Endothelial cell of umbilical vein (primary cell): ENCODE measurements around the gene SLC5A8. TPM values are rescaled to one million over a fixed set of nuclear protein-coding genes. Genes with fewer than 3 reads are reported as not detected.

Source experiments
- BruUV-seq: library from RNA; stranded (reverse); fragments of 400-500 nt; replicated peaks from 2 replicates; lab custom pipeline; 2021; lab: Mats Ljungman, UMichigan
- CTCF ChIA-PET: fragments of 300-600, 350-600 bp; sonication (Branson Sonifier 250); formaldehyde crosslinking; loops from one replicate; lab custom pipeline; 2021; ENCODE audit warnings: antibody characterized with exemption, inconsistent platforms; lab: Charles Lee
- POLR2A ChIA-PET: fragments of 300-600, 350-600 bp; sonication (Branson Sonifier 250); formaldehyde crosslinking; loops from one replicate; lab custom pipeline; 2021; ENCODE audit warnings: antibody characterized with exemption, inconsistent platforms; lab: Charles Lee
- DNase-seq: peaks from one replicate; pipeline ENCODE4 v3.0.0-alpha.2; 2011; ENCODE audit warnings: low read depth, low spot score
- FAIRE-seq: peaks from 2 replicates; lab custom pipeline; 2011; peaks lifted over from hg19 to GRCh38; lab: Jason Lieb, UNC
- H2AFZ ChIP-seq: 2 replicates; pipeline ENCODE4 v1.6.0; 2012; ENCODE audit warnings: low read depth, low read length, control low read depth, inconsistent platforms
- H3K27ac ChIP-seq: 2 replicates; pipeline ENCODE4 v1.5.1; 2011; ENCODE audit warnings: low read depth, mild to moderate bottlenecking, control low read depth, low read length, moderate library complexity; ENCODE audit not compliant: insufficient read depth
- H3K27me3 ChIP-seq, 2 experiments: 2 replicates each; pipeline versions ENCODE4 v1.6.0 to v1.6.1; 2011; ENCODE audit warnings: low read length in 2 of 2, mixed read lengths in 1 of 2; ENCODE audit not compliant: control insufficient read depth in 2 of 2, insufficient read depth in 2 of 2
- H3K36me3 ChIP-seq, 2 experiments: 2 replicates in 1 of 2; 3 replicates in 1 of 2; pipeline ENCODE4 v1.5.1; 2011; ENCODE audit warnings: low read length in 2 of 2, mild to moderate bottlenecking in 1 of 2, moderate library complexity in 1 of 2; ENCODE audit not compliant: control insufficient read depth in 2 of 2, insufficient read depth in 2 of 2; ENCODE audit errors: extremely low read depth in 1 of 2
- H3K4me1 ChIP-seq: 3 replicates; pipeline ENCODE4 v1.5.1; 2011; ENCODE audit warnings: mild to moderate bottlenecking, low read length; ENCODE audit not compliant: control insufficient read depth, insufficient read depth; ENCODE audit errors: extremely low read depth
- H3K4me2 ChIP-seq: 2 replicates; pipeline ENCODE4 v1.6.1; 2011; ENCODE audit warnings: low read length, control low read depth, mixed read lengths; ENCODE audit not compliant: insufficient read depth
- H3K4me3 ChIP-seq, 3 experiments: fragments of 200-600 bp in 1 of 3; sonication (generic), shearing (Covaris generic) in 1 of 3; replicated peaks in 1 of 3; 2 replicates each; pipeline ENCODE4 v1.5.1; 2011 to 2016; ENCODE audit warnings: control low read depth in 3 of 3, low read length in 3 of 3, mild to moderate bottlenecking in 2 of 3, inconsistent platforms in 1 of 3, low read depth in 1 of 3, moderate library complexity in 1 of 3; ENCODE audit not compliant: insufficient read depth in 1 of 3
- H3K79me2 ChIP-seq: 2 replicates; pipeline ENCODE4 v1.6.0; 2012; ENCODE audit warnings: low read length, inconsistent platforms; ENCODE audit not compliant: control insufficient read depth, insufficient read depth
- H3K9ac ChIP-seq: replicated peaks from 2 replicates; pipeline ENCODE3; 2011; ENCODE audit warnings: low read length, control low read depth; ENCODE audit not compliant: insufficient read depth; ENCODE audit errors: extremely low read depth
- H3K9me1 ChIP-seq: replicated peaks from 3 replicates; pipeline ENCODE4 v1.6.0; 2011; ENCODE audit warnings: mild to moderate bottlenecking, low read length; ENCODE audit not compliant: control insufficient read depth, insufficient read depth; ENCODE audit errors: extremely low read depth
- H3K9me3 ChIP-seq: replicated peaks from 2 replicates; pipeline ENCODE4 v1.5.1; 2012; ENCODE audit warnings: low read length, inconsistent platforms; ENCODE audit not compliant: control insufficient read depth, insufficient read depth
- H4K20me1 ChIP-seq: replicated peaks from 2 replicates; pipeline ENCODE3; 2011; ENCODE audit warnings: mild to moderate bottlenecking, low read length; ENCODE audit not compliant: control insufficient read depth, insufficient read depth; ENCODE audit errors: extremely low read depth
- CTCF ChIP-seq, 2 donors: IDR thresholded peaks; 1 replicate in 1 of 2; 2 replicates in 1 of 2; pipeline ENCODE4 v1.5.1; 2011; ENCODE audit warnings: low read length in 2 of 2, mild to moderate bottlenecking in 2 of 2, moderate library complexity in 2 of 2, control low read depth in 1 of 2, inconsistent platforms in 1 of 2, low read depth in 1 of 2; ENCODE audit not compliant: insufficient read depth in 1 of 2; ENCODE audit errors: extremely low read depth in 1 of 2
- EZH2 ChIP-seq: IDR thresholded peaks from 2 replicates; pipeline ENCODE4 v1.6.1; 2012; ENCODE audit warnings: borderline replicate concordance, low read depth, mild to moderate bottlenecking, moderate library complexity, low read length, inconsistent platforms; ENCODE audit not compliant: severe bottlenecking
- FOS ChIP-seq: IDR thresholded peaks from 2 replicates; pipeline ENCODE4 v1.6.1; 2011; ENCODE audit warnings: mild to moderate bottlenecking, low read length, moderate library complexity, borderline replicate concordance; ENCODE audit not compliant: insufficient read depth
- GATA2 ChIP-seq: IDR thresholded peaks from 2 replicates; pipeline ENCODE4 v1.7.0; 2011; ENCODE audit warnings: low read depth, mild to moderate bottlenecking, moderate library complexity, mixed read lengths, low read length; ENCODE audit not compliant: insufficient read length, insufficient read depth
- JUN ChIP-seq: IDR thresholded peaks from 2 replicates; pipeline ENCODE4 v1.6.1; 2011; ENCODE audit warnings: borderline replicate concordance, low read depth; ENCODE audit not compliant: insufficient read length, insufficient read depth
- MYC ChIP-seq: IDR thresholded peaks from one replicate; pipeline ENCODE4 v1.6.1; 2011; ENCODE audit warnings: mild to moderate bottlenecking, low read depth, low read length
- POLR2A ChIP-seq: IDR thresholded peaks from 2 replicates; pipeline ENCODE4 v1.6.1; 2012; ENCODE audit warnings: low read depth, mild to moderate bottlenecking, control low read depth, low read length
- POLR2AphosphoS5 ChIP-seq: IDR thresholded peaks from 2 replicates; pipeline ENCODE4 v1.6.1; 2012; ENCODE audit warnings: low read depth, mild to moderate bottlenecking, control low read depth, low read length, moderate library complexity; ENCODE audit not compliant: insufficient read depth
- dilution Hi-C: fragments of 300-500 bp; cut with MboI; formaldehyde crosslinking; loops from one replicate; pipeline ENCODE4 v1.15.0; 2019; ENCODE audit warnings: low sequenced_read_pairs; ENCODE audit not compliant: extremely low pct_ligation_motif_present
- intact Hi-C: fragments of 100-400 bp; cut with micrococcal nuclease; formaldehyde crosslinking; loops from one replicate; pipeline ENCODE4 v1.10.0; 2022
- polyA plus RNA-seq, 4 experiments: library from polyadenylated mRNA; depleted of rRNA in 3 of 4; stranded (reverse) in 3 of 4; unstranded in 1 of 4; fragments of >200 nt; gene quantifications; 2 replicates each; pipeline versions ENCODE4 v1.2.1 to v1.2.3, GENCODE V29; 2011 to 2012; ENCODE audit warnings: missing spikeins in 1 of 4
- total RNA-seq: library from RNA; stranded (reverse); gene quantifications from 2 replicates; pipeline ENCODE4 v1.2.3, GENCODE V29; 2021
- TF ChIP-seq, protein P1 (sequence below): IDR thresholded peaks from 2 replicates; pipeline ENCODE4 v1.6.1; 2011; ENCODE audit not compliant: insufficient read depth, insufficient read length

SLC5A8 gene
- total and polyA plus RNA-seq, 2 donors (not counting 3 experiments of a cell fraction or from before 2014, with no cell fraction given): not detected

DNA sequence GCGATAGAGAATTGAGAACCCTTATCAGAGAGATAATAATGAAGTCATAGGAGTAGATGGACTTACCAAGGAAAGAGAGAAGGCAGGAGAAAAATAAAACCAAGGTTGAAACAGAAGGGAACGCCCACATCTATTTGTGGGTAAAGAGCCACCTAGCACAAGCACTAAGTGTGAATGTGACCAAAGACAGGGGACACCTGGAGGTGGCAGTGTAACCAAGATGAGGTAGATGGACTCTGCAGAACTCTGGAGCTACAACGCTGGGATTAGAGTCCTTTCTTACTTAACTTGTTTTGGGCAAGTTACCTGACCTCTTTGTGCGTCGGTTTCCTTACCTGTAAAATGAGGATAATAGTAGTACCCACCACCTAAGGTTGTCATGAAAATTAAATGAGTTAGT lies 101.9 kb downstream of the SLC5A8 start:
- Histone ChIP-seq H4K20me1 (no peaks in the 10 kb centered on the region), H3K79me2 (no peaks in the 10 kb centered on the region), H3K36me3 (no peaks in the 10 kb centered on the region), H3K27ac (no peak overlapping the region), H3K4me2 (no peak overlapping the region), H2AFZ (no peak overlapping the region), H3K27me3 (no peaks in the 10 kb centered on the region), H3K9ac (no peak overlapping the region), H3K4me3 (no peak overlapping the region), H3K4me1 (no peaks in the 10 kb centered on the region), H3K9me1 (no peaks in the 10 kb centered on the region), H3K9me3 (peaks cover 2% of the 10 kb centered on the region)
- dilution Hi-C loops (no loop called here), intact Hi-C loops (no loop called here)
- ChIA-PET CTCF (no interaction called here), POLR2A (no interaction called here)
- DNase-seq: no peak
- FAIRE-seq: no peak
- no TSS peak for BruUV-seq
- TF ChIP-seq FOS (no peak), POLR2AphosphoS5 (no peak), MYC (no peak), POLR2A (no peak), GATA2 (no peak), JUN (no peak), CTCF (IDR thresholded peaks at IDR 0.05; ENCODE audit: extremely low read depth in 1 of 2, insufficient read depth in 1 of 2, low read depth in 1 of 2, low read length in 2 of 2) (no peak), EZH2 (no peak)
- TF ChIP-seq, protein P1, sequence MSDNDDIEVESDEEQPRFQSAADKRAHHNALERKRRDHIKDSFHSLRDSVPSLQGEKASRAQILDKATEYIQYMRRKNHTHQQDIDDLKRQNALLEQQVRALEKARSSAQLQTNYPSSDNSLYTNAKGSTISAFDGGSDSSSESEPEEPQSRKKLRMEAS: no peak
